GM23248 (cell line): ENCODE results near the gene IFIH1.

Experiments used
- EZH2 ChIP-seq: fragments of 200-600 bp; sonication (generic); IDR thresholded peaks from 2 replicates; pipeline ENCODE4 v1.6.1; 2018; ENCODE audit warnings: antibody characterized with exemption, mild to moderate bottlenecking; ENCODE audit not compliant: insufficient read depth, poor library complexity, severe bottlenecking
- EZH2phosphoT487 ChIP-seq: fragments of 200-600 bp; sonication (generic); IDR thresholded peaks from 2 replicates; pipeline ENCODE4 v1.6.1; 2018; ENCODE audit warnings: antibody characterized with exemption, moderate library complexity, mild to moderate bottlenecking, low read depth; ENCODE audit not compliant: insufficient read depth

DNA sequence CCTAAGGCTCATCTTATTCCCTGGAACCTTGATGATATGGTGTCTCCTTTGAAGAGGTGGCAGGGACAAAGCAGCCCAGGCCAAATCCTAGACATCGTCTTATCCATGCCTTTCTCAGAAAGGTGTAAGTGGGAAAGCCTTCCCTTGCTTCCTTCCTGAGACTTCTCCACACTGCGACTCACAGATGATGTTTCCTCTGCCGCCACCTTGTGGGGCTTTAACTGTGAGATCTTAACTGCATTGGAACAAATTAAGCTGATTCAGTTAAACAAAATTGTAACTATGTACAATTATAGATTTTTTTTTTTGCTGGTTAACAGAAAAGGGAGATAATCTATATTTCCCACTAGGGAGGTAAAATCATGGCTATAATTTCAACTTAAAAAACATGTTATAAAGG lies 15.5 kb upstream of the IFIH1 start:
- TF ChIP-seq EZH2 (no peak), EZH2phosphoT487 (no peak)
